H9 (cell line): ENCODE results near the gene ADAMTS3. TPM values are rescaled to one million over a fixed set of nuclear protein-coding genes. Genes with fewer than 3 reads are reported as not detected.

Experiments
- DNase-seq: peaks from one replicate; pipeline ENCODE4 v3.0.0-alpha.2; 2017
- H2AFZ ChIP-seq: one replicate; pipeline ENCODE4 v1.6.1; 2013; ENCODE audit warnings: mild to moderate bottlenecking, low read length, control low read depth, moderate library complexity
- H2AK5ac ChIP-seq: 2 replicates; pipeline ENCODE4 v1.6.1; 2013; ENCODE audit warnings: low read length, control low read depth, mixed read lengths; ENCODE audit not compliant: insufficient read length
- H2BK120ac ChIP-seq: one replicate; pipeline ENCODE4 v1.6.1; 2013; ENCODE audit warnings: low read depth, mild to moderate bottlenecking, low read length, control low read depth, inconsistent platforms; ENCODE audit not compliant: poor library complexity, severe bottlenecking
- H2BK12ac ChIP-seq: 2 replicates; pipeline ENCODE4 v1.6.1; 2013; ENCODE audit warnings: low read length, control low read depth, mixed read lengths, low read depth; ENCODE audit not compliant: insufficient read length
- H2BK15ac ChIP-seq: 2 replicates; pipeline ENCODE4 v1.6.1; 2013; ENCODE audit warnings: low read depth, low read length, control low read depth
- H2BK20ac ChIP-seq: one replicate; pipeline ENCODE4 v1.6.1; 2013; ENCODE audit warnings: low read depth, mild to moderate bottlenecking, low read length, control low read depth, inconsistent platforms; ENCODE audit not compliant: poor library complexity, severe bottlenecking
- H2BK5ac ChIP-seq: 2 replicates; pipeline ENCODE4 v1.6.1; 2013; ENCODE audit warnings: low read length, control low read depth, mixed read lengths; ENCODE audit not compliant: insufficient read length
- H3K14ac ChIP-seq: 2 replicates; pipeline ENCODE4 v1.6.1; 2013; ENCODE audit warnings: low read length, control low read depth; ENCODE audit not compliant: insufficient read depth
- H3K18ac ChIP-seq: 2 replicates; pipeline ENCODE4 v1.6.1; 2013; ENCODE audit warnings: low read depth, mild to moderate bottlenecking, mixed read lengths, low read length, control low read depth; ENCODE audit not compliant: insufficient read length
- H3K23ac ChIP-seq: 2 replicates; pipeline ENCODE4 v1.6.1; 2013; ENCODE audit warnings: low read length, control low read depth, mixed read lengths, low read depth; ENCODE audit not compliant: insufficient read length
- H3K23me2 ChIP-seq: 2 replicates; pipeline ENCODE4 v1.6.1; 2013; ENCODE audit warnings: low read depth, mild to moderate bottlenecking, mixed read lengths, low read length, control low read depth; ENCODE audit not compliant: insufficient read length, poor library complexity, severe bottlenecking
- H3K27ac ChIP-seq: 2 replicates; pipeline ENCODE4 v1.5.1; 2013; ENCODE audit warnings: low read length, control low read depth, mixed read lengths, low read depth; ENCODE audit not compliant: insufficient read length
- H3K27me3 ChIP-seq: 2 replicates; pipeline ENCODE4 v1.6.1; 2013; ENCODE audit warnings: low read length, control low read depth, inconsistent platforms; ENCODE audit not compliant: insufficient read depth
- H3K4ac ChIP-seq: 2 replicates; pipeline ENCODE4 v1.6.1; 2013; ENCODE audit warnings: low read depth, mild to moderate bottlenecking, control low read depth, inconsistent platforms, low read length, moderate library complexity
- H3K4me1 ChIP-seq: 2 replicates; pipeline ENCODE4 v1.6.1; 2013; ENCODE audit warnings: low read length, control low read depth, inconsistent platforms; ENCODE audit not compliant: insufficient read depth
- H3K4me2 ChIP-seq: 2 replicates; pipeline ENCODE4 v1.6.1; 2013; ENCODE audit warnings: low read length, control low read depth, mixed read lengths; ENCODE audit not compliant: insufficient read length, insufficient read depth
- H3K56ac ChIP-seq: 2 replicates; pipeline ENCODE4 v1.6.1; 2013; ENCODE audit warnings: low read depth, mild to moderate bottlenecking, mixed read lengths, low read length, control low read depth; ENCODE audit not compliant: insufficient read length
- H3K79me1 ChIP-seq: 2 replicates; pipeline ENCODE4 v1.6.1; 2013; ENCODE audit warnings: low read depth, mild to moderate bottlenecking, moderate library complexity, low read length, control low read depth, inconsistent platforms; ENCODE audit not compliant: insufficient read depth, poor library complexity, severe bottlenecking
- H3K79me2 ChIP-seq: 2 replicates; pipeline ENCODE4 v1.6.1; 2013; ENCODE audit warnings: low read length, control low read depth, inconsistent platforms; ENCODE audit not compliant: insufficient read depth
- H3K9ac ChIP-seq: 2 replicates; pipeline ENCODE4 v1.6.1; 2013; ENCODE audit warnings: low read length, control low read depth, mixed read lengths; ENCODE audit not compliant: insufficient read length; ENCODE audit errors: extremely low read depth
- H3K9me3 ChIP-seq: one replicate; pipeline ENCODE4 v1.6.1; 2013; ENCODE audit warnings: low read depth, low read length, inconsistent platforms; ENCODE audit not compliant: control insufficient read depth
- H3T11ph ChIP-seq: one replicate; pipeline ENCODE4 v1.6.1; 2013; ENCODE audit warnings: mild to moderate bottlenecking, low read length, control low read depth, inconsistent platforms
- H4K20me1 ChIP-seq: one replicate; pipeline ENCODE4 v1.6.1; 2013; ENCODE audit not compliant: control insufficient read depth, insufficient read length, insufficient read depth
- H4K5ac ChIP-seq: 2 replicates; pipeline ENCODE4 v1.6.1; 2013; ENCODE audit warnings: low read depth, mild to moderate bottlenecking, mixed read lengths, low read length, control low read depth; ENCODE audit not compliant: insufficient read length
- H4K8ac ChIP-seq: replicated peaks from 2 replicates; pipeline ENCODE4 v1.6.1; 2013; ENCODE audit warnings: low read length, control low read depth, mixed read lengths, low read depth; ENCODE audit not compliant: insufficient read length
- H4K91ac ChIP-seq: 2 replicates; pipeline ENCODE4 v1.6.1; 2013; ENCODE audit warnings: low read depth, mild to moderate bottlenecking, moderate library complexity, mixed read lengths, low read length, control low read depth; ENCODE audit not compliant: insufficient read length
- H3K27ac Mint-ChIP-seq, 3 experiments: 2 replicates in 2 of 3; 3 replicates in 1 of 3; pipeline ENCODE4 v1.8.0; 2020 to 2021; ENCODE audit warnings: mixed read lengths in 3 of 3, mild to moderate bottlenecking in 1 of 3, moderate library complexity in 1 of 3
- H3K27me3 Mint-ChIP-seq: 2 replicates; pipeline ENCODE4 v1.8.0; 2021; ENCODE audit warnings: low read depth, mild to moderate bottlenecking, moderate library complexity, mixed read lengths
- H3K36me3 Mint-ChIP-seq, 3 experiments: 2 replicates in 2 of 3; 3 replicates in 1 of 3; pipeline ENCODE4 v1.8.0; 2020 to 2021; ENCODE audit warnings: low read depth in 3 of 3, mixed read lengths in 3 of 3; ENCODE audit not compliant: insufficient read depth in 1 of 3
- H3K4me1 Mint-ChIP-seq, 2 experiments: 2 replicates each; pipeline ENCODE4 v1.8.0; 2020; ENCODE audit warnings: mixed read lengths in 2 of 2
- H3K4me3 Mint-ChIP-seq, 2 experiments: 2 replicates in 1 of 2; 3 replicates in 1 of 2; pipeline ENCODE4 v1.8.0; 2020 to 2021; ENCODE audit warnings: mild to moderate bottlenecking in 2 of 2, mixed read lengths in 2 of 2, moderate library complexity in 1 of 2
- H3K9me3 Mint-ChIP-seq, 2 experiments: 2 replicates in 1 of 2; 3 replicates in 1 of 2; pipeline ENCODE4 v1.8.0; 2020; ENCODE audit warnings: mild to moderate bottlenecking in 2 of 2, mixed read lengths in 2 of 2, moderate library complexity in 1 of 2
- CTCF ChIP-seq: fragments of 200-600 bp; sonication (generic); conservative IDR thresholded peaks from 3 replicates; pipeline ENCODE4 v1.8.0; 2021; ENCODE audit warnings: antibody characterized with exemption, mild to moderate bottlenecking
- WGBS: extraction: QIAGEN DNeasy Blood & Tissue Kit; methylation state at CpG from one replicate; pipeline ENCODE4 v1.1.7; 2013; ENCODE audit warnings: missing lambda C conversion rate, low lambda C conversion rate, mixed read lengths; ENCODE audit not compliant: insufficient read length; ENCODE audit errors: extremely low coverage; 5-methylcytosine and 5-hydroxymethylcytosine counted together
- total RNA-seq: library from RNA; stranded (reverse); gene quantifications from 2 replicates; pipeline ENCODE4 v1.2.1, GENCODE V29; 2021

Gene ADAMTS3
- total RNA-seq, 1 experiment from 2014 or later: 1.1 TPM

- no peaks in the 10 kb centered on the region for H3K4me1 Mint-ChIP-seq
- no peaks in the 10 kb centered on the region; the same call in 1 of the 2 replicates for H3K27me3 Mint-ChIP-seq
- no peak for TF ChIP-seq CTCF
These were observed 126.9 kb downstream of the ADAMTS3 start for GRCh38 chr4:72442147-72442546.

More at GRCh38 chr4:72442147-72442546, 126.9 kb downstream of the ADAMTS3 start:
- Histone ChIP-seq H2AK5ac (no peak overlapping the region), H3K4ac (no peak overlapping the region), H3K9ac (no peak overlapping the region), H4K8ac (no peak overlapping the region), H2AFZ (no peak overlapping the region), H3K27me3 (no peaks in the 10 kb centered on the region), H3T11ph (no peak overlapping the region), H4K91ac (no peak overlapping the region), H3K79me2 (no peaks in the 10 kb centered on the region), H2BK12ac (no peak overlapping the region), H3K27ac (no peak overlapping the region), H4K5ac (no peak overlapping the region), H3K56ac (no peak overlapping the region), H2BK5ac (no peak overlapping the region), H3K23ac (no peak overlapping the region), H3K4me2 (no peak overlapping the region), H2BK20ac (no peak overlapping the region), H3K9me3 (no peaks in the 10 kb centered on the region), H2BK120ac (no peak overlapping the region), H3K4me1 (no peaks in the 10 kb centered on the region), H2BK15ac (no peak overlapping the region), H3K23me2 (no peaks in the 10 kb centered on the region), H4K20me1 (no peaks in the 10 kb centered on the region), H3K18ac (no peak overlapping the region), H3K14ac (no peak overlapping the region), H3K79me1 (no peaks in the 10 kb centered on the region)
- no peak overlapping the region for H3K27ac Mint-ChIP-seq
- WGBS: no CpG with 5 or more reads among the region's 2 CpGs
- no peaks in the 10 kb centered on the region for H3K9me3 Mint-ChIP-seq
- no peaks in the 10 kb centered on the region for H3K36me3 Mint-ChIP-seq
- no peak for DNase-seq
- H3K4me3 Mint-ChIP-seq: no peak overlapping the region
